DMS 273 treated with DMSO at 0.1 percent for 48 hours (cell line): ENCODE results near the gene CTNNBL1.

Experiments used
- DNase-seq: peaks from one replicate; lab custom pipeline; 2025; lab: John Stamatoyannopoulos, UW

Gene CTNNBL1

GRCh38 chr20:37880726-37881591 lies 187.1 kb downstream of the CTNNBL1 start:
- no peak for DNase-seq

- DNase-seq, result no peak
Observed at GRCh38 chr20:37881601-37882343, 187.9 kb downstream of the CTNNBL1 start.

DNA sequence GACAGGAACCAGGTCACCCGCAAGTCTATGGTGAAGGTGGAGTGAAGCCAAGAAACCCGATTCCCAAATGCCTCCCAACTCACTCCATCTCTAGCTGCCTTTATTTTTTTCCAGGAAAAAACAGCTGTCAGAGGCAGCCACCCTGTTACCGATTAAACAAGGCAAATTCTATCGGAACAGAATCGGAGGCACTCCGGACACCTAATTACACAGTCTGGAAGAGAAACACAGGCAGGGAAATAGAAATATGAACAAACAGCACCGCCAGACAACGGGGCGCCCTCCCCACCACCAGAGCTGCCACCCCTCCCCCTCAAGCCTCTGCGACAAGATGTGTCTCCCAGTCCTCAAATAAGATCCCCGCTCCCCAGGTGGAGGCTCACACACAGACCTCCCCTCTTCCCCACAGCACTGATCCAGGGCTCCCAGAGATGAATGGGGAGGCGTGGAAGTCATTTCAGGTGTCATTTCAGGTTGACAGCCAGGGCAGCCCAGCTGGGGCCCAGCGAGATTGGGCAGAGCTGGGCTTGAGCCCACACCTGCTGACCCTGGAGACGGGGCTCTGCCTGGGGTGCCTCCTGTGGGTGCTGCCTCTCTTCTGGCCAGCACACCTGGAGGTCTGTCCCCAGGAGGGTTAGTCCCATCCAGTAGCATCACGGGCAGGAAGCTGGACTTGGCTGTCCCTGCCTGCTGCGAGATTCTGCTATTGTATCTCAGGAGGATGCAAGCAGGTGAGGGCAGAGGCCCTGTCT lies 189.3 kb downstream of the CTNNBL1 start:
- DNase-seq, result no peak

DNA sequence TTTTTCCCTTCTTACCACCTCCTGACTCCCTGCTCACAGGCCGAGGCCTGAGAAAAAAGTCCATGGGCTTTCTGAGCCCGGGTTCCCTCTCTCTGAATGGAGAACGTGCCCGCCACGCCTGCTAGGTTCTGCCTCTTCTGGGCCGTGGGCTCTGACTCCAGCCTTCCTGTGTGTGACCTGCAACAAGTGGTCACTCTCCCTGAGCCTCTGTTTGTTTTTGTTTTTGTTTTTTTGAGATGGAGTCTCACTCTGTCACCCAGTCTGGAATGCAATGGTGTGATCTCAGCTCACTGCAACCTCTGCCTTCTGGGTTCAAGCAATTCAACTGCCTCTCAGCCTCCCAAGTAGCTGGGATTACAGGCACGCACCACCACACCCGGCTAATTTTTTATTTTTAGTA lies 191.2 kb downstream of the CTNNBL1 start:
- DNase-seq, result no peak

DNA sequence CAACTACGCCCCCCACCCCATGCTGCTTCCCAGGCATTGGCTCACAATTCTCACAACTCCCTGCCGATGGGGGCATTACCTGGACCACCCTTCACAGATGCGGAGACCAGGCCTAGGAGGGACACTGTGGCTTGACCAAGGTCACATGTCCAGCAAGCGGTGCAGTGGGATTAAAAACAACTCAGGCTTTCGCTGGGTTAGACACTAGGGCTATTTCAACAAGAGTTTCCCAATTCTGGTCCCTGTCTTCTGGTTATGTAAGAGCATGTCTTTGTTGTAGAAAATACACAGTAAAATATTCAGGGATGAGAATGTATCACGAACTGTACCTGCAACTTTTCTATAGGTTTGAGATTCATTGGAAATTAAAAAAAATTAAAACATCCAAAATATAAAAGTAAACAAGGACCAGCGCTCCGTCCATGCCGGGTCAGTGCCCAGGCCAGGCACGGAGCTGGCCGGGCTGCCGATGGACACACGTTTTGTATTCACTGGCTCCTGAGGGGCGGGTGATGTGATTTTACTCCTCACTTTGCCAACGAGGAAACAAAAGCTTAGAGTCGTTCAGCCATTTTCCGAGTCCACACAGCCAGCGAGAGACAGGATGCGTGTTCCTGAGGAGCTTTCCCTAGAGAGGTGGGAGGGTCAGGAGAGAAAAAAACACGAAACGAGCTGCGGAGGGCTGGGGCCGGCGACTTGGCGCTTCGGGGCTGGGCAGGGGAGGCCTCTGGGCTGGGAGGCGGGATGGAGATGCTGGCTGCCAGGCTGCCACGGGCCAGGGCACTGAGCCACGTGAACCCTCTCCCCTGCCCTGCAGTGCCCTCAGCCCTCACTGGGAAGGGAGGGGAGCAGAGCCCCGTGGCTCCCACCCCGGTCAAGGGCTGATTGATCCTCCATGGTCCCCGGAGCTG lies 192.0 kb downstream of the CTNNBL1 start:
- DNase-seq, result no peak

DNA sequence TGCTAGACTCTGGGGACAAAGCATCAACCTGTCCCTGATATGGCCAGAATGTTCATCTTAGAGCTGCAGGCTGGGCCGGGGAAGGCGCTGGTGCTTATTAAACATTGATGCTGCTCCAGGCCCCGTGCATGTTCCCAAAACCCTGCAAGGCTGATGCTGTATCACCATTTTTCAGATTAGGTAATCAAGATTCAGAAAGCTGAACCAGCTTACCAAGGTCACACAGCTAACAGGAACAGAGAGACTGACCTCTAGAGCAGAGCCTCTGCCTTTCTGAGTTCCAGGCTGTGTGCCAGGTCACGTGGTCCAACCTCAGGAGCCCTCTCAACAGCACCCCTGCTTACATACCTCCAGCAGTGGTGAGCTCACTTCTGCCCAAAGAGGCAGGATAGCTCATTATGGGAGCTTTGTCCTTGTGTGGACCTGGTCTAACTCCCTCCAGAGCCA lies 193.0 kb downstream of the CTNNBL1 start:
- DNase-seq, result no peak

DNA sequence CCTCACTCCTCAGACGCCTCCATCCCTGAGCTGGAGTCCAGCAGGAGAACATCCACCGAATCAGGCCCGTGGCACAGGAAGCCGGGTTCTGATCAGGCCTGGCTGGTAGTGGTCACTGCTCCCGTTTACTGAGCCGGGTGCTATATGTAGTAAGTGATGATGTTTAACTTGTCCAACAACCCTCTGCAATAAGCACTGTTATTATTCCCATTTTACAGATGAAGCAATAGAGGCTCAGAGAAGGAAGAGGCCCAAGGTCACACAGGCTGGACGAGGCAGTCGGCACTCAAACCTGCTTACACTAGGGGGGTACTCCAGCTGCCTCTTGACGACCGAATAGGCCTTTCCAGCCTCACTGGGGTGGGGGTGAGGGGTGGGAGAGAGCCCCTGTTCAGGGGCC lies 194.8 kb downstream of the CTNNBL1 start:
- no peak for DNase-seq

- DNase-seq, result no peak
Observed at GRCh38 chr20:37890108-37890507, 196.3 kb downstream of the CTNNBL1 start.

DNA sequence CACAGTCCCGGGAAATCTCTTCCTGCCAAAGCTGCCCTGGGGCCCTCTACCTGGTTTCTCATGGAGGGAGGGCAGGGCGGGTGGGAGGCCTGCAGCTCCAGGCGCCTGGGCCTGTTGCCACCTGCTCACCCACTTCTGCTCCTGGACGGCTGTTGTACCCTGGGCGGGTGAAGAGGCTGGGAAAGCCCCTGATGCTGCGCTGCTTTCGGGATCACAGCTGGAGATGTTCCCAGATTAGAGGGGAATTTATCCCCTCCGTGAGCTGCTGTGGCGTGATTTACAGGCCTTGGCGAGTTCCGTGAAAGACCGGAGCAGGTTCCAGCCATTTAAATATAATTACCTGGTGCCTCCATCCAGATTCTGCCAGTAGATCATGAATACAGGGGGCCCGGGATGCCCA lies 196.8 kb downstream of the CTNNBL1 start:
- no peak for DNase-seq

GRCh38 chr20:37892001-37892400 lies 198.2 kb downstream of the CTNNBL1 start:
- no peak for DNase-seq

DNA sequence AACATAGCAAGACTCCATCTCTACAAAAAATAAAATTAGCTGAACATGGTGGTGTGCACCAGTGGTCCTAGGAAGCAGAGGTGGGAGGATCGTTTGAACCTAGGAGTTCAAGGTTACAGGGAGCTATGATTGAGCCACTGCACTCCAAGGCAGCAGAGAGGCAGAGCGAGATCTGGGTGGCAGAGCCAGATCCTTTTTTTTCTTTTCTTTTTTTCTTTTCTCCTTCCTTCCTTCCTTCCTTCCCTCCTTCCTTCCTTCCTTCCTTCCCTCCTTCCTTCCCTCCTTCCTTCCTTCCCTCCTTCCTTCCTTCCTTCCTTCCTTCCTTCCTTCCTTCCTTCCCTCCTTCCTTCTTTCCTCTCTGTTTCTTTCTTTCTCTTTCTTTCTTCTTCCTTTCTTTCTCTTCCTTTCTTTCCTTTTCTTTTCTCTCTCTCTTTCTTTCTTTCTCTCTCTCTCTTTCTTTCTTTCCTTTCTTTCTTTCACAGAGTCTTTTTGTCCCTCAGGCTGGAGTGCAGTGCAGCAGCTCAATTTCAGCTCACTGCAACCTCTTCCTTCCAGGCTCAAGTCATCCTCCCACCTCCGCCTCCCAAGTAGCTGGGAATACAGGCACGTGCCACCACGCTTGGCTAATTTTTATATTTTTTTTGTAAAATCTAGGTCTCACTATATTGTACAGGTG lies 199.9 kb downstream of the CTNNBL1 start:
- no peak for DNase-seq

- no peak for DNase-seq
Observed at GRCh38 chr20:37894454-37894853, 200.6 kb downstream of the CTNNBL1 start.

DNA sequence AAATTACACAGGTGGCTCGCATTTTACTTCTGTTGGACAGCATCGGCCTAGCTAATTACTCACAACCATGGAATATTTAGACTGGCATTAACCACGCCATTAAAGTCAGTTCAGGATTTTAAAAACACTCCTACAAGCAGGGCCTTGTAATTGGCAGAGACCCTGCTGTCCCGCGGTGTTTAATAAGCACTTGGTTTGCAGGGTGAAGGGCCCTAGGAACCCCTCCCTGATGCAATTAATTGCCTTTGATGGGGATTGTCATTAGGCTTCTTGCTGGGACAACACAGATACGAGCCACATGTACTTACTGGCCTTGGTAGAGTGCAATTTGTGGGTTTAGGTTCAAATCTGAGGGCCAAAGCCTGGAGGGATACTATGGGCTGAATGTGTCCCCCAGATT lies 201.3 kb downstream of the CTNNBL1 start:
- DNase-seq, result no peak

- no peak for DNase-seq
Observed at GRCh38 chr20:37896932-37897548, 203.2 kb downstream of the CTNNBL1 start.

DNA sequence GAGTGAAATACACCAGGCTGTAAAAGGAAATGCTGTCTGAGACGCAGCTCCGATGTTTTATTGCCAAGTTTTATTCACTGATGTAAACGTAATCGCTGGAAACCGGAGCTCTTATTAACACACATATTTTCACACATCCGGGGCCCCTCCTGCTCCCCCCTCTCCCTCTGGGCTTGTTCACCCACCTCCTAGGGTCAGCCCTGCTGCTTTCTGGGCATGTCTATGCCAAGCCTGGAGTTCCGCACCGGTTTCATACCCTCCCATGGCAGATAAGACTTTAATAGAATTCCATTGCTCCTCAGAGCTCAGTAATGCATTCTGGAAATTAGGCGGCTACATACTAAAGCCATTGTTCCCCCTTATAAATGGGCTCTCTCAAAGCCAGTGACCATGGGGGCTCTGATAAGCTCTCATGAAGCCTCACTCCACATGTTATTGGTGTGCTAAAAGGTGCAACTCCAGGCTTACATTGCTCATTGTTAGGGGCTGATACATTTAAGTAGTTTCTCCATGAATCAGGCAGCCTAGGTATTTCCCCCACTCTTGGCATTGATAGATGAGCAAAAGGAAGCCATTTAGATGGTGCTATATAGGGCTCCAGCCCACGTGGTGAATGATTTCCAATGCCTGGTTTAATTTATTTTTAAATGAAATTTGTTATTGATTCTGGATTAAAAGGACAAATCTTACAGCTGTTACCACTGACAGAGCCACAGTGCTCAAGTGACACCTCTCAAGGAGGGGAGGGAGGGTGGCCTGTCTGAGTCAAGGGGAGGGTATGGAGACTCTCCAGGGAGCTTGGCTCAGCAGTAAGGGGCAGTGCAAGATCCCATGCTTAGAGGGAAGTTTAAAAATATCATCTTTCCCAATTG lies 204.6 kb downstream of the CTNNBL1 start:
- DNase-seq, result no peak

GRCh38 chr20:37899105-37900045 lies 205.5 kb downstream of the CTNNBL1 start:
- no peak for DNase-seq

DNA sequence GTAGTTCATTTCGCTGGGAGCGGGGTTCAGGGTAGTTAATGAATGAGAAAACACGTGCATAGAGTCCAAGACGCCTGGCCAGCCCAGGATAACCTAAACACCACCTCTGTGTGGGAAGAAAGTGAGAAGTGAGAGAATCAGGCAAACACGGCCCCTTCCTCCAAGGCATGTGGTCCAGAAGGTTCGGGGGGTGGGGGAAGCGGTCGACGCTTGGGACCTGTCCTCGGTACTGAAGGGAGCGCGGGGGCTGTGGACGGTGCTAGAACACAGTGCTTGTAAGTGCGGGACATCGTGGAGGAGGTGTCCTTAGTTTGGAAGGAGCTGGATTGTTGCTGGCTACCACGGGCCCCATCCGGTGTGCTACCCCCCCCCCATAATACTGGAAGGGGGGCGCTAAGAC lies 207.4 kb downstream of the CTNNBL1 start:
- DNase-seq, result no peak
